NCI-H1436 (cell line): ENCODE data around the gene IL6ST.
A peak's percentile ranks its signal among the peaks of the same experiment; 100 is the strongest.
"Not testable (repeated sequence)": the region's sequence is repeated elsewhere in the genome, so short reads cannot be mapped to it uniquely, and the experiment has no call there.

Experiments
- DNase-seq: peaks from one replicate; lab custom pipeline; 2025; lab: John Stamatoyannopoulos, UW

Gene IL6ST

DNA sequence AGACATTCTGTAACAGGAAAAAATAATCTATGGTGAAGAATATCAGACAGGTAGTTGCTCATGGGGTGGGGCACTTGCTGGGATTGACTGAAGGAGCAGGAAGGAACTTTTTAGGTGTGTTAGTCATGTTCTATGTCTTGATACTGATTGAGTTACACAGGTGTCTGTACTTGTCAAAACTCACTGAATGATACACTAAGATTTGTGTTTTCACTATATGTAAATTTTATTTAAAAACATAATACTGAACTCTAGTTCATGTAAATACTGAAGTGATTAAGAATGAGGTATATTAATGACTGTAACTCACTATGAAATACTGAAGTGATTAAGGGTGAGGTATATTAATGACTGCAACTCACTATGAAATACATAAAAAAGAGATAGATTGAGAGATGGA is 28.5 kb downstream of the IL6ST start:
- no peak for DNase-seq

DNA sequence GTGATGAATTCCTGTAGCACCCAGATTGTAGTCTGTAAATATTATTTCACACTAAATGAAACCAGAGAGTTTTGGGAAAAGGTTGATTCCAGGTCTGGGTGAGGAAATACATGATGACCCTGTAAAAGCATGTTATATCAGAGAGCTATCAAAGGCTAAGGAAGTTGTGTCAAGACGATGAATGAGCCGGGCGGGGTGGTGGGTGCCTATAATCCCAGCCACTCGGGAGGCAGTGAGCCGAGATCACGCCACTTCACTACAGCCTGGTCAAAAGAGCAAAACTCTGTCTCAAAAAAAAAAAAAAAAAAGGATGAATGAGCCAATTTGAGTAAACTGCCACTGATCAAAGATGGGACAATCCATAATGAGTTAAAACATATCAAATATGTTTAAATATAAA is 29.2 kb downstream of the IL6ST start:
- no peak for DNase-seq

DNA sequence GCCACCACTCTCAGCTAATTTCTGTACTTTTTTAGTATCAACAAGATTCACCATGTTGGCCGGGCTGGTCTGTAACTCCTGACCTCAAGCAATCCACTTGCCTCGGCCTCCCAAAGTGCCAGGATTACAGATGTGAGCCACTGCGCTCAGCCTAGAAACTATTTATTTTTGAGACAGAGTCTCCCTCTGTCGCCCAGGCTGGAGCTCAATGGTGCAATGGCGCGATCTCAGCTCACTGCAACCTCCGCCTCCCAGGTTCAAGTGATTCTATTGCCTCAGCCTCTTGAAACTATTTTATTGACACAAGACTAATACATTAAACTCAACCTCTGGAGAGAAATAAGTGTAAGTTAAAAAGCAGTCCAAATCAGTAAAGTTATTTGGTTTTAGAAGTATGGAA is 34.0 kb downstream of the IL6ST start:
- no peak for DNase-seq

DNA sequence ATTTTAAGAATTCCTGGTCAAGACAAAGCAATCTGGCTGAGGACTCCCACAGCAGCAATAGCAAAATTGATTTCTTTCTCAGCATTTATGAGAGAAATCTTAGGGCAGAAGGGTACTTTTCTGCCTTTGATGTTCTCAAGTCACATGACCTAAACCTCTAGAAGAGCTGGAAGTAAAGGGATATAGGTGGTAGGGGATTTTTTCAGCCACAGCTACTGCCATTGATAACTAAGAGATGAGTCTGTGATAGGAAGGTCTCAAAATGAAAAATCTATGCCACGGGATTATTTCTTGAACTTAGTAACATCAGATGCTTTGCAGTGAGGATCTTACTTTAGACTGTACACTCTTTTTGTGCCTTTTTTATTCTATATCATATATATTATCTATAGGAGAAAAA is 35.6 kb downstream of the IL6ST start:
- no peak for DNase-seq

DNA sequence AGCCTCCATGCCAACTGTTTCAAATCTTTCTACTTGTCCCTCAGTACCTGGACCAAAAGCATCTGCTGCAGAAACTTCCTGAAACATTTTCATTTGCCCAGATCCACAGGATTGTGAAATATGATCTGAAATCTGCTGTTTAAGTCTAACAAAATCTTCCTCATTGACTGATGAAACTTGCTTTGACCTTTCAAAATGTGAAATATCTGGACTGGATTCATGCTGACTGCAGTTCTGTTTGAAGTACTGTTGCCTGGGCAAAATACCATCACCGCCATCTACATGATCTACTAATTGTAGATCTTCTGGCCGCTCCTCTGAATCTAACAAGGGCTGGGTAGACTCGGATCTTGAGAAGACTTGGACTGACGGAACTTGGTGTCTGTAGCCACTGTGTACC is 53.6 kb downstream of the IL6ST start:
- DNase-seq = not testable (repeated sequence)

DNA sequence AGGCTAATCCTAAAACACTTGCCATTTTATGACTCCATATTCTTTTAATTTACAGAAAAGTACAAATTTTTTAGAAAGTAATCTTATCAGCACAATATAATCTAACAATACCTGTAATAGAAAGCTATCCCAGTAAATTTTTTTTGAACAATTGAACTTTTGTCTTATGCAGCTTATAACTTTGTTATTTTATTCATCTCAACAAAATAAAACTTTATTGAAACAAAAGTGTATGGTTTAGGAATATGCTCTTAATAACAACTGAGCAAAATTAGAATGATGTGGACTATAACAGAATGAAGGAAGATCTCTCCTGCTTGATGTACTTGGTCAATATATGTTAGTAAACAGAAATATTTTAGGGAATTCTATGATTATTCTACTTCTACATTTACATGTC is 57.2 kb downstream of the IL6ST start:
- DNase-seq = not testable (repeated sequence)

DNA sequence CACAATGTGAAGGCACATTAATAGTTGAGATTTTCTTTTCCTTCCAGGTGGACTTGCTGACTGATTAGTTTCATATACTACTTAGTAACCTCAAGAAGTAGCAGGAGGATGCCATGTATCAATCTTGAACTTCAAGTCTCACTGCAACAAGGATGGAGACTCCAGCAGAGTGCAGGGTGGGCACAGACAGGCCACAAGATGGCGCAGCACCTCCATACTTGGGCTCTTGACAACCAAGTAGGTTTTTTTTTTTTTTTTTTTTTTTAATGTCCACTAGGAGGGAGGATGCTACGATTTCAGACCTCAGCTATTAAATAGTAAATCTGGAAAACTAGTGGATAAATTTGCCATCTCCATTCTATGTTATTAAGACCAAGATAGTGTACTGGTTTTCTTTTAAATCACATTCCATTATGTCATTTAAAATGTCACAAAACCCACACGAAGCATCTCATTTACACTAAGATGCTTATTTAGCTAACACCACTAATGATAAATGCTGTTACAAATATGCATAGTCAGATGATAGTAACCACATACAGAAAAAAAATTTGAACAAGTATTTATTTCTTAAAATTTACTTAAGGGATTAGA is 58.6 kb downstream of the IL6ST start:
- DNase-seq = peak; percentile 53

DNA sequence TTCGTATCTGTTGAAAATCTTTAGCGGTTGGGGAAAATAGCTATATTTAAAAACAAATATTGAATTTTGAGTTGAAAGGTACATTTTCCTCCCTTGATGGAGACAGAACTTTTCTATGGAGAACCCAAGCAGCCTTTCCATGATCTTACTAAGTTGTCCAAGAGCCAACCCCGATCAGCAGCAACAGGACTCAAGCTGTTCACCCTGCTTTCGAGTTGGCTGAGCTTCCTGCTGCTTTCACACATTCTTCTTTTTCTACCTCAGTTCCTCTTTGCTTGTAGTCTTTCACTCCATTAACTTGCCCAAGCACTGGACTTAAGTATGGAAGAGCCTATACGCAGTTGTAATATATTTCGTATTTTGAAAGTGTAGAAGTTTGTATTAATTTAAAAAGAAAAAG is 59.4 kb downstream of the IL6ST start:
- no peak for DNase-seq

DNA sequence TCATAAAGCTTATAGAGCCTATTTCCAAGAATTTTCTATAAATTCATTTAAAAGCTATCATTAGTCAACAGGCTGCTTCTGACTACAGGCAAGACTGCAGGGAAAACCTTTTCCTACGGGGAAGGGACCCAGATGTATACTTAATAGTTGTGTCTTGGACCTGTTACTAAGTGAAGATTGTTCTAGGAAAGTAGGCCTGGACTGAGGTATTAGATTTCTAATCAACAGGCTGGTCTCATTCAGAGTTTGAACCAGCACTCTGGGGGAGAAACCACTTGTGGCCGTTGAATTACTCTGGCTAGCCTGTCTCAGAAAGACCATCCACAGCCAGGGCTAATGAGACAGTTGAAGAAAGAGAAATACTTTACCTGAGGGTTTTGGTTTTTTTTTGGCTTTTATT is 60.0 kb downstream of the IL6ST start:
- DNase-seq = no peak

DNA sequence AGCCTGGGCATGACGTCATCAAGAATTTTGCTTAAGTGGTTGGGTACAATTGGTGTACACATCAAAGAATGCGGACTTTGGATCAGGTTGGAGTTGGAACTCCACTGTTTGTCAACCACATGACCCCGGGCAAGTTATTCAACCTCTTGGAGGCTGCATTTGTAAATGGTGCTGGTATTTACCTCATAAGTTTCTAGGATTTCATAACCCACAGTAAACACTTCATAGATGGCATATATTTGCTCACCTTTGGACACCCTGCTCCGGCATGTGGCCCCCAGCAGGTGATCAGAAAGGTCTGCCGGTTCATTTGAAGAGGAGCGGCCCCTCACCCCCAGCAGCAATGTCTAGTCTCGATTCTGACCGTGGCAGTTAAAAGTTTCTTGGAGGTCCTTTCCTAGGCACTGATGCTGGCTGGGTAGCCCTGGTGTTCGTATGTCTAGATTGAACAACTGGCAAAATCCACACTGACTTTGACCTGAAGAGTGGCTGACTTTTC is 60.6 kb downstream of the IL6ST start:
- no peak for DNase-seq

DNA sequence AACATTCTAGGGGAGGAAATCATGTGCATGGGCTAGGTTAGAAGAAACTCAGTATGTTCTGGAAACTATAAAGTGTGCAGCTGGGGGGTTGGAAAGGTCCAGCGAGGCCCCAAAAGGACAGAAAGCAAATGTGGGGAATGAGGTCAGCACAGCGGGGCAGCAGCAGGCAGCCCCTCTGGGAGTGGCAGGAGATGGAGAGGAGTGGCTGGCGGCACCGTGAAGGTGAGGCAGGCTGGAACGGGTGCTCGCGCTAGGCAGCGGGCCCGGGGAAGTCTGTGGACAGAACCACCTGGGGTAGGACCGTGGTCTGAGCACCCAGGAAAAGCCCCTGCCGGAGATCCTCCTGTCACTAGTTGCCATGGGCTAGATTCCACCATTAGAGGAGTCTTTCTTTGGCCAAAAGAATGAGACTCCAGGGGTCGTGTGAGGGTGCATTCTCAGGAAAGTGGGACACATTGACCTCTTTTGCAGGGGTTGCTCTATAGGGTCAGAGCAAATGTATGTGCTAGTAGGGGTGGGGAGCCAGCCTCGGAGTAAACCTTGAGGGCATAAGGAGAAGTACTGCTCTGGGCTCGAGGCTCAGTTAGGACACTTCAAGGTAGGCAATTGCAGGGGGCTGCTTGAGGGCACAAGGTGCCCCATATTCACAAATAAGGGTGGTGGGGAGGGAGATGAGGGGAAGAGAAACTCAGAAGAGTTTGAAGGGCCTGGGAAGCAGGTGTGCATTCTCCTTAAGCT is 61.2 kb downstream of the IL6ST start:
- DNase-seq = no peak

DNA sequence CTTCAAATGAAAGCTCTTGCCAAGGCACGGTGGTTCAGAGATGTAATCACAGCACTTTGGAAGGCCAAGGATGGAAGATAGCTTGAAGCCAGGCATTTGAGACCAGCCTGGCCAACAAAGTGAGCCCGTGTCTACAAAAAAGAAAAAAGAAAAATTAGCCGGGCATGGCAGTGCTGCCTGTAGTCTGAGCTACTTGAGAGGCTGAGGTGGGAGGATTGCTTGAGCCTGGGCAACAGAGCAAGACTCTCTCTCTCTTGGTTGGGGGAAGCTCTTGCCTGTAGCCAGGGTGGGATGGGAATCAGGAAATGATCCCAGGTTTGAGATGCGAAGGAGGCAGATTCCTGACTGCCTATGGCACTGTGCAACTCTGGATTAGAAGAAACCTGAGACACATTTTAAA is 62.1 kb downstream of the IL6ST start:
- no peak for DNase-seq

DNA sequence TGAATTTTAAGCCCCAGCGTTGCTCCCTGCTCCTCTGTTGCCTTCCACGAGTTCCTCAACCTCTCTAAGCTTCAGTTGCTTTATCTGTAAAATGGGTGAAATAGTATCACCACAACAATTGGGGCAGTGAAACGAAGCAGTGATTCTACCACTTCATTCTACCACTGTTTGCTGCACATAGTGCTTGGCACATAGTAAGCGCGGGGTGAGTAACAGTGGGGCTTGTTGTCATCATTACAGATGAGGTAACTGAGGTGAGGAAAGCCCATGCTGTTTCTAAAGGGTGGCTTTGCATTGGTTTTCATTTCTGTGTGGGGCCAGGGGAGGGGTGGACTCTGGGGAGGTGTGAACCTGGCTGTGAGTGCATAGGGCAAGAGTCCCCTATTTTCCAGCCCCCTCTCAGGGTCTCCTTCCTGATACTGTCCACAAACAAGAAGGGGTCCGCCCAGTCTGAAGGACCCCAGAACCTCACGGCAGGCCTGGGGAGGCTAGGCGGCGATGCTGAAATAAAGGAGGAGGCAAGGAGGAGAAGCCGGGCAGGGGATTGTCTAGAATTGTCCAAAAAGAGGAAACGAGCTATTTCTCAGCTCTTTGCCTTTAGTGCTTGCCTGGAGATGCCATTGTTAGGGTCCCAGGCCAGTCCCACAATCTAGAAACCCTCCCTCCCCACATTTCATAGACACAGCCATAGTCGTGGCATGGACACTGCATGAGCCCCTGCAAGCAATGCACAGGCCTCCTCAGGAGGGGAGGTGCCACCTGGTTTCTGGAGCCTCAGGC is 65.6 kb downstream of the IL6ST start:
- no peak for DNase-seq

DNA sequence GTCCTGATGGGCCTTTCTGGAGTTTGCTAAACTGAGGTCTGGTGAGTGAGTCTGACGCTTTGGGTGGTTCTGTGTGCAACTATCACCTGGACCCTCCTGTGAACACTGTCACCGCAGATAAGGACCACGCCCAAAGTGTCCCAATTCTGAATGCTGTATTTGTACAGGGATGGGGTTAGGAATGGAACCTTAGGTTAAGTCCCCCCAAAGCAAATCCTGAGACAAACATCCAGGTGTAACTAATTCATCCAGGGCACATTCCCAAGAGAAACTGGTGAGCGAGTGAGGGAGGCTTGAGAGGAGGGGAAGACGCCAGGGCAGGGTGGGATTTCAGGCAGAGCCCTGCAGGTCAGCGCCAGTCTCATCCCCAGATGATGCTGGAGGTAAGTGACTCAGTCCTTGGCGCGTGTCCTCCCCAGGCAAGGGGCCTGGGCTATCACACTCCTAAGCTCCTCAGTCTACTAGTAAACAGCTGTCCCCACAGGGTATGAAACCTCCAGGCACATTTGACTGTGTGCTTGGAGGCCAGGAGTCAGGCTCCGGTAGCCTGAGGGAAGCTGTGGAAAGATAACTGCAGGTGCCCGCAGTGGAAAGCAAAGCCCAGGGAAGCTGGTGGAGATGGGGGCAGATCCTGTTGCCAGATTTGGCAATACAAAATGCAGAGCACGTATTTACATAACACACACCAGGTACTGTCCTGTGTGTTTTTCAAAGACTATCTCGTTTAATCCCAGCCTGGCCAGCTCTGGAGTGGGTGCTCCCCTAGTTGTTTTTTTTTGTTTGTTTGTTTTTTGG is 66.7 kb downstream of the IL6ST start:
- no peak for DNase-seq

DNA sequence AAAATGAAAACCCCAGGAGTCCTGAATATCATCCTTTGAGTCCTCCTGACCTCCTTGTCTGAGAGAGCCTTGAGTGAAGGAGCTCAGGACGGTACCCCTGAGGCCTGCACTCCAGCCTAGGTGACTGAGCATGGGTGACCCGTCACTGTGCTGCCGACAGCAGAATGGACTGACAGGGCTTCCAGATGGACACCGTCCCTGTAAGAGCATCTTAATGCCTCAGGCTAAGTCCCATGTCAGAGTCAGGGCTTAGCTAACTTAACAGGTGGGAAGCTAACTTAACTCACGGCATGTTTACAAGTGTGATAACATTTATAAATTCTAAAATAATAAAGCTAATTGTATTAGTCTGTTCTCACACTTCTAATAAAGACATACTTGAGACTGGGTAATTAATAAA is 68.3 kb downstream of the IL6ST start:
- DNase-seq = no peak

DNA sequence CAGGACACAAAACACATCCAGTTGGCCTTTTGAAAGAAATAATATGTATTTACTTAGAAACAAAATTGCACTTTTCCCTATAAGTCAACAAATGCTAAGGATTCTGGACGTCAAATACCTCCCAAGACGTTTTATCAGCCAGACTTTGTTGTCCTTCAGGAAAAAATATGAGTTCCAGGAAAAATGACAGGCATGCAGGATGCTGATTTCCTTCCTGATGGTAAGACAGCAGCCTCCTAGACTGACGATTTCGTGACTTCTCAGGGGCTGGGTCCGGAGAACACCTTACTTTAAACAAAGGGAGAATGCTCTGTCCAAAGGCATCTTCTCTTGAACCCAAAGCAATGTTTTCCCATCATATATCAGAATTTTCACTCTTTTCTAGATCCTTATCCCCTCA is 69.1 kb downstream of the IL6ST start:
- no peak for DNase-seq

DNA sequence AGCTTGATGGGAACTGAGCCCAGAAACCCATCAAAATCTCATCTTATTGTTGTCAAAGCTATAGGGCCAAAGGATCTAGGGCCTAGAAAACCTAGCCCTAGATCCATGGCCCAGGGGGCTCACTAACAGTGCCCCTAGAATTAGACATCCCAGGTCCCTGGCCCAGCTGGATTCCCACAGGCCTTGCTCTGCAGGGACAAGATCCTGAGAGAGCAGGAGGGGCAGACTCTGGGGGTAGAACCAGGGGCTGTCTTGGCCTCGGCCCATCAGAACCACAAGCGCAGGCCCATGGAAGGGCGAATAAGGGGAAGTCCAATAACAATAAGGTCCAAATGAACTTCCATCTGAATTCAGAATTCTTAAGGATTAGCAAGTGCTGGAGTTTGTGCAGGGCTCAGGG is 69.6 kb downstream of the IL6ST start:
- DNase-seq = no peak

DNA sequence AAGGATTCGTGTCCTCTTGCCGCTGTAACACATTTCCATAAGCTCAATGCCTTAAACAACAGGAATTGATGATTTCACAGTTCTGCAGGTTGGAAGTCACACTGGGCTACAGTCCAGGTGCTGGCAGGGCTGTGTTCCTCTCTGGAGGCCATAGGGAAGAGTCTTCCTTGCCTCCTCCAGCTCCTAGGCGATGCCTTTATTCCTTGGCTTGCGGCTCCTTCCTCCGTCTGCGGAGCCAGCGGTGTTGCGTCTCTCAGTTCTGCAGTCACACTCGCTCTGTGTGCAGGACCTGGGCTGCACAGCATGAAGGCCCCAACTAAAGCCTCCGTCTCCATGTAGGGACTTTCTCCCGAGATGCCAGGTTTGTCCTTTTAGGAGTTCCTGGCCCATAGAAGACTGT is 70.0 kb downstream of the IL6ST start:
- no peak for DNase-seq

DNA sequence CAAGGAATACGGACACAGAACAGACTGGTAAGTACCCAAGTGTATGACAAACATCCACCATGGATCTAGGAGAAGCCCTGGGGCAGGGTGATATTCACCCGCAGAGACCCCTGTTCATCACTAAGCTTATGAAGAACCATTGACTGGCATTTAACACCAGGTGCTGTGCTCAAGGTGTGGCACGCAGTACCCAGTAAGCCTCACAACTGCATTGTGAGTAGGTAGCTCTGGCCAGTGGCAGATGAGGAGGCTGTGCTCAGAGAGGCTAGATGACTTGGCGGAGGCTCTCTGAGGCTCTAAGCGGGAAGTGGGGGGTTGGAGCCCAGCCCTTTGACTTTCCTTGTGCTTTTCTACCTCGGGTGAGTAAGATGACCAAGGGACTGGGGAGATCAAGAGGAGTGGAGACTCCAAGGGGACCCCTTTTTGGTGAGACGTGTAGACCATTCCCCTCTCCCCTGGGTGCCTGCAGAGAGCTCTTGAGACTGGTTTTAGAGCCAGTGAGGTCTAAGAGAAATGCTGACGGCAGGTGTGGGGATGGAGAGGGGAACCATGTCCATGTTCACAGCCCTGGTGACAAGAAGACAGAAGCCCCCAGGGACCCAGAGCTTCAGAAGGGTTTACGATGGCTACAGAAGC is 70.8 kb downstream of the IL6ST start:
- DNase-seq = no peak

DNA sequence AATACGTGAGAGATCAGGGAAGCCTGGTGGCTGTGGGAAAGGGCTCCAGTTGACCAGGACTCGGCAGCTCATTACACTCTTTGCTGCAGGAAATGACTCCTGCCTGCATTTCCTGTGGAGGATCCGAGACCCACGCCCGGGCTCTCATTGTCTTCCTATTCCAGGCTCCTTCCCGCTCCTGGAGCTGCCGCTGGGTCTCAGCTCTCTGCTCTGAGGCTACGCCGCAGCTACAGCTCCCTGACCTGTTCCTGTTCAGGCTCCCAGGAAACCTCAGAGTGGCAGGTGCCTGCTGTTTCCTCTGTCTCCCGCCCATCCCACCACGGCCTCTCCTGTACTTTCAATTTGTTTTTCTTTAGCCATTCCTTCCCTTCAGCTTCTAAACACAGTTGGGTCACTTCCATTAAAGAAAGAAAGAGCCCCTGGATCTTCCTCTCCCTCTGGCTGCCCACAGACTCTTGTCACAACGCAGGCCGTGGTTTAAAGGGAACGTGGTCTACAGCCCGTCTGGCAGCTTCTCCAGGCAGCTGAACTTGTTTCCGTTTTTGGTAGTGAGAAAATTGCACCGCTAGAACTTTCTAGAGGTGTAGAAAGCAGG is 71.5 kb downstream of the IL6ST start:
- DNase-seq = peak; percentile 4

DNA sequence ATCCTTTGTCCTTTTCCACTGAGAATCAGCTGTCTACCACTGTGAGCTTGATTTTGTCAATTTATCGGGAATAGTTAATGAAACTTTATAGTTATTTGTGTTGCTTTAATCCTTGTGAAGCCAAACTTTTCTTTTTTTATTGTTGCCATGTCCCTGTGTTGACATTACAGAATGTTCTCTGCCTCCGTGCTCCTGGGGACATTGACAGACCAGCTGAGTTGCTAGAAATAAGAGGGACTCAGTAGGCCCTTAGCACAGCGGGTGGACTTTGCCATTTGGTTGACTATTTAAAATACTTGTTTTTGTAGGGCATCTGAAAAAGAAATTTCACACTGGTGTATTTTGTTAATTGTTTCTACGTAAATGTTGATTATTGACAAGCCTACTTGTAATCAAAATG is 73.1 kb downstream of the IL6ST start:
- DNase-seq = no peak
